ENCODE results near the gene DYNLT5. TPM values are rescaled to one million over a fixed set of nuclear protein-coding genes. Genes with fewer than 3 reads are reported as not detected.
A peak's percentile ranks its signal among the peaks of the same experiment; 100 is the strongest.
"Not testable (repeated sequence)": the region's sequence is repeated elsewhere in the genome, so short reads cannot be mapped to it uniquely, and the experiment has no call there.

DYNLT5 gene
- total RNA-seq, 1 experiment from 2014 or later = not detected

GRCh38 chr1:66732407-66733166 lies 19.7 kb upstream of the DYNLT5 start:
- H3K4me1 ChIP-seq (replicated peaks) = peaks cover 11% of the 10 kb centered on the region; the same call in 1 of the 2 replicates
- DNase-seq (ENCODE audit: low read depth in 1 of 2, low spot score in 2 of 2) = no peak
- H3K27me3 ChIP-seq (replicated peaks) = no peaks in the 10 kb centered on the region
- H3K4me3 ChIP-seq = no peak overlapping the region
- no peak overlapping the region for H3K27ac ChIP-seq
- H3K9me3 ChIP-seq (replicated peaks) = no peaks in the 10 kb centered on the region
- no peaks in the 10 kb centered on the region for H3K36me3 ChIP-seq

DNA sequence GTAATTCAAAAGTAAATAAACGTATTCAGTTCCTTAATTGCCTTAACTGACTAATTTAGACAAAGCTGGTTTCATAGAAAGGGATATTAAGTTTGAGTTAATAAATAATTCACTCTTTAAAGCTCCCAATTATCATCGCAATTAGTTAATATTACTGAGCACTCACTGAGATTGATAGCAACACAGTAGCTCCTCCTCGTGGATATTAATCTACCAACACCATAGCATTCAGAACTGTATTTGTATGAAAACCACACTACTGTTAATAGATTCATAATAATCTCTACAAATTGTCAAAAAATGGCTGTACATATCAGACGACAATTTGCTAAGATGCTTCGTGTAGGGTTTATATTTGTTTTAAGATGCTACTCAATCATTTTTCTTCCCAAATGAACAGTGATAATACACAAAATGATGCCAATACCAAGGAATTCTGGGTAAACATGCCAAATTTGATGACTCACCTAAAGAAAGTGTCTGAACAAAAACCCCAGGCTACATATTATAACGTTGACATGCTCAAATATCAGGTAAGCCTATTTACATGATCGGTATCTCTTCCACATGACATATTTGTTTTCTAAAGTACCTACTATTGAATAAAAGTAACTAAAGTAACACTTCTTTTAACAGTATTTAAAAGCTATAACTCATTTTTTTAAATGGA lies 18.8 kb upstream of the DYNLT5 start:
- H3K27me3 ChIP-seq (replicated peaks) = no peaks in the 10 kb centered on the region
- no peaks in the 10 kb centered on the region for H3K9me3 ChIP-seq (replicated peaks)
- H3K4me3 ChIP-seq = no peak overlapping the region
- no peaks in the 10 kb centered on the region for H3K36me3 ChIP-seq
- no peak overlapping the region for H3K27ac ChIP-seq
- H3K4me1 ChIP-seq (replicated peaks) = peaks cover 11% of the 10 kb centered on the region; the same call in 1 of the 2 replicates
- DNase-seq (ENCODE audit: low read depth in 1 of 2, low spot score in 2 of 2) = no peak

DNA sequence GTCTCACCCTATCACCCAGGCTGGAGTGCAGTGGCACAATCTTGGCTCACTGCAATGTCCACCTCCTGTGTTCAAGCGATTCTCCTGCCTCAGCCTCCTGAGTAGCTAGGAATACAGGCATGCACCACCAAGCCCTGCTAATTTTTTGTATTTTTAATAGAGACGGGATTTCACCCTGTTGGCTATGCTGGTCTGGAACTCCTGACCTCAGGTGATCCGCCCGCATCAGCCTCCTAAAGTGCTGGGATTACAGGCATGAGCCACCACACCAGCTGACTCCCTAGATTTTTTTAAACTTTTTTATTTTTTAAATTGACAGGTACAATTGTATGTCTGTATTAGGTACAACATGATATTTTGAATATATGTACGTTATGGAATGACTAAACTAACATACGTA lies 17.7 kb upstream of the DYNLT5 start:
- not testable (repeated sequence) for H3K36me3 ChIP-seq; H3K27ac ChIP-seq; H3K27me3 ChIP-seq (replicated peaks); H3K4me3 ChIP-seq; DNase-seq (ENCODE audit: low read depth in 1 of 2, low spot score in 2 of 2); H3K9me3 ChIP-seq (replicated peaks)
- H3K4me1 ChIP-seq (replicated peaks) = peaks cover 11% of the 10 kb centered on the region; the same call in 1 of the 2 replicates

DNA sequence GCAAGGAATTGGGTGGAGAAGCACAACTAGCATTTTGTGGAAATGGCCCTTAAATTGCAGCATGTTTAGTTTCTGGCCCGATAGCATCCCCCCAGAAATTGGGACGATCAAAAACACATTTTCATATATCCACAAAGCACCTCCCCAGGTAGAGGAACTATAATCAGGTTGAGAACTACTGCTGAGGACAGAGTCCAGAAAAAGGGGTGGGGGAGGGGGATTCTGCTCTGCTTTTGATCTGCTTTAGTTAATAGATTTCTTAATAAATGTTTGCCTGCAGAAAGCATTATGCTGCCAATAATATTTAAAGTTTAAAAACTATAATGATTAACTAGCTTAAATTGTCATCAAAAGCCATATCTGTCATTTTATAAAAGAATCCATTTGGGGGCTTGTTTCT lies 14.4 kb upstream of the DYNLT5 start:
- Histone ChIP-seq H3K4me3 (no peak overlapping the region), H3K36me3 (no peaks in the 10 kb centered on the region), H3K9me3 (replicated peaks) (no peaks in the 10 kb centered on the region), H3K27me3 (replicated peaks) (no peaks in the 10 kb centered on the region), H3K27ac (no peak overlapping the region), H3K4me1 (replicated peaks) (peaks cover 9% of the 10 kb centered on the region; the same call in 1 of the 2 replicates)
- no peak for DNase-seq (ENCODE audit: low read depth in 1 of 2, low spot score in 2 of 2)

- Histone ChIP-seq H3K27me3 (replicated peaks) (no peaks in the 10 kb centered on the region), H3K36me3 (no peaks in the 10 kb centered on the region), H3K9me3 (replicated peaks) (no peaks in the 10 kb centered on the region), H3K4me3 (no peak overlapping the region), H3K4me1 (replicated peaks) (no peaks in the 10 kb centered on the region), H3K27ac (no peak overlapping the region)
- DNase-seq (ENCODE audit: low read depth in 1 of 2, low spot score in 2 of 2) = no peak
These were observed 12.7 kb upstream of the DYNLT5 start for GRCh38 chr1:66739401-66740157.

DNA sequence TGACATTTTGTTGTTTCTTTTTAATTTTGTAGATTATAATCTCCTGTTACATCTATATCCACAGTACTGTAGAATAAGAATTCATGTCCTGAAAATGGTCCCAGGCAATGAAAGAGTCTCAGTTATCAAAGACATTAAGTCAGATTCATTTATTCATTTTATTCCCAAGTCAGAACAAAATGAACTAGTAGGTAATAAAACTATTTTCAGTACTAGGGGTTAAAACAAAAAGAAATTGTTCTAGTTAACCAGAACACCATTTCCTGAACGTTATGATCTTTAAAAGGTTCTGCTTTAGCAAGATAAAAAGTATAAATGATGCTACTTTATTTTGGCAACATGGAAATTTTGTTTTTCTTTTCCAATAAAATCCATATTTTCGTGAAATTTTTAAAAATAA lies 6.8 kb upstream of the DYNLT5 start:
- Histone ChIP-seq H3K4me1 (replicated peaks) (peaks cover 20% of the 10 kb centered on the region), H3K27me3 (replicated peaks) (no peaks in the 10 kb centered on the region), H3K4me3 (no peak overlapping the region), H3K9me3 (replicated peaks) (no peaks in the 10 kb centered on the region), H3K27ac (no peak overlapping the region), H3K36me3 (no peaks in the 10 kb centered on the region)
- no peak for DNase-seq (ENCODE audit: low read depth in 1 of 2, low spot score in 2 of 2)

DNA sequence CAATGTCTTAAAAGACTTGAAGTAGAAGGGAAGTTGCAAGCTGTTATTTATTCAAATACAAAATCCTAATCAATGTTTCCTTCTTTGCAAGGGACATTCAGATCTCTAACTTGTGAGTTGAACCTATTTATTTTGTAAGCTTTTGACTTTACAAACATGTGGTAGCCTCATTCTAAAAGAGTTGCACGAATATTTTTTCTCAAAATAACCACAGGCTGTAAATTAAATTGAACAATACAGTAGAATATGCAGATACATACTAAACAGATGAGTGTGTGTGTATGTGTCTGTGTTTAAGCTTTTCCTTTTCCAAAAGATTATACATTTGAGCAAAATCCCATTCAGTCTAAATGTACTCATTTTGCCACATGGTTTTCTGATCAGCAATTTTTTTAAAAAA lies 4.8 kb upstream of the DYNLT5 start:
- H3K9me3 ChIP-seq (replicated peaks) = no peaks in the 10 kb centered on the region
- no peaks in the 10 kb centered on the region for H3K36me3 ChIP-seq
- no peaks in the 10 kb centered on the region for H3K27me3 ChIP-seq (replicated peaks)
- no peak overlapping the region for H3K27ac ChIP-seq
- peak in 1 of 2 experiments; percentile 40 for DNase-seq (ENCODE audit: low read depth in 1 of 2, low spot score in 2 of 2)
- H3K4me1 ChIP-seq (replicated peaks) = peaks cover 20% of the 10 kb centered on the region
- no peak overlapping the region for H3K4me3 ChIP-seq

- Histone ChIP-seq H3K27ac (no peak overlapping the region), H3K4me1 (replicated peaks) (peaks cover 20% of the 10 kb centered on the region), H3K36me3 (no peaks in the 10 kb centered on the region), H3K9me3 (replicated peaks) (no peaks in the 10 kb centered on the region), H3K27me3 (replicated peaks) (no peaks in the 10 kb centered on the region), H3K4me3 (no peak overlapping the region)
- no peak for DNase-seq (ENCODE audit: low read depth in 1 of 2, low spot score in 2 of 2)
These were observed 1.7 kb upstream of the DYNLT5 start for GRCh38 chr1:66750577-66750976.

- no peaks in the 10 kb centered on the region for H3K9me3 ChIP-seq (replicated peaks)
- H3K27ac ChIP-seq = no peak overlapping the region
- H3K4me1 ChIP-seq (replicated peaks) = peaks cover 20% of the 10 kb centered on the region
- no peaks in the 10 kb centered on the region for H3K27me3 ChIP-seq (replicated peaks)
- no peaks in the 10 kb centered on the region for H3K36me3 ChIP-seq
- no peak for DNase-seq (ENCODE audit: low read depth in 1 of 2, low spot score in 2 of 2)
- H3K4me3 ChIP-seq = no peak overlapping the region
These were observed 1.1 kb upstream of the DYNLT5 start for GRCh38 chr1:66751160-66751559.

DNA sequence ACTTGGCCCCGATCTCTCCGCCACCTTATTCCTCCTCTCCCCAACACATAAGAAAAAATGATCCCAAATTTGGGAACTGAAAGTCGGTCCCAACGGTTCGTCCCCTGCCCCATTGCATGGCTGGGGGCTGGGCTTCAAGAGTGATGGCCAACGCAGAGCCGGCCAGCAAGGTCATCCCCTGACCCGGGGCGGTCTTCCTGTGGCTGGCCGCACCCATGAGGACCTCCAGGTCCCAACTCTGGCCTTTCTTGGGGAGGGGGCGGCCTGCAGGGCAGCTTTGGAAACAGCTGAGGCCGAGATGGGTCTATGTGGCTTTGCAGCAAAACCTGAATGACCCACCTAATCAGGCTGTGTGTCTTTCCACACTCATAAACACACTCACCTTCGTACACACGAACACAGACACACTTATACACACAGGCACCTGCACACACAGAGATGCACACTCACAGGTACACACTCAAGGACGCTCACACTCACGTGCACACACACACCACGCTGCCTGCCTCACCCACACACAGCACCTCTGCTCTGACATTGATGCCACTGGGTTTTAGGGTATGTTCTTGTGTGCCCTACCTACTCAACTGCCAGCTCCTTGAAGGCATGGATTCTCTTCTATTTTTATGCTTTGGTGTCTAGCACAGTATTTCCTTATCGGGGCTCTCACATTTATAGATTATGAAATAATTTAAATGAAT lies 562 bp downstream of the DYNLT5 start:
- no peak overlapping the region for H3K27ac ChIP-seq
- no peak for DNase-seq (ENCODE audit: low read depth in 1 of 2, low spot score in 2 of 2)

DNA sequence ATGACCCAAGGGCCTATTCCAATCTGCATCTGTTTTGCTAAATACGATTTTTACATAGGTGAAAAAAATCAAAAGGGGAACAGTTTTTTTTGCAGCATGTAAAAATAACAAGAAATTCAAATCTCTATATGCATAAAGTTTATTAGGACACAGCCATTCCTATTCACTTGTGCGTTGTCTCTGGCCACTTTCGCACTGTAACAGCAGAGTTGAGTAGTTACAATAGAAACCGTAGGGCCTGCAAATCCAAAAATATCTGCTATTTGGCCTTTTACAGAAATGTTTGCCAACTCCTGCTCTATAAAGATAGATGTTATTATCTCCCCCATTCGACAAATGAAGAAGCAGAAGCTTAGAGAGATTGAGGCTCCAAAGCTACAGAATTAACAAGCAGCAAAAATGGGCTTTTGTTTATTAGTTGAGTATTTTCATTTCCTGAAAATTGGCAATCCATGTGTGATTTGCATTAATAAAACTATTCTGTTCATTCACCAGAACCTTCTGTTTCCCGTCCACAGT lies 5.5 kb downstream of the DYNLT5 start:
- no peaks in the 10 kb centered on the region for H3K4me1 ChIP-seq (replicated peaks)
- H3K4me3 ChIP-seq = no peak overlapping the region
- no peaks in the 10 kb centered on the region for H3K27me3 ChIP-seq (replicated peaks)
- no peak for DNase-seq (ENCODE audit: low read depth in 1 of 2, low spot score in 2 of 2)
- no peaks in the 10 kb centered on the region for H3K36me3 ChIP-seq
- H3K9me3 ChIP-seq (replicated peaks) = no peaks in the 10 kb centered on the region
- H3K27ac ChIP-seq = no peak overlapping the region

More for the DNA sequence above, 562 bp downstream of the DYNLT5 start:
- Histone ChIP-seq H3K27me3 (replicated peaks) (no peaks in the 10 kb centered on the region), H3K36me3 (no peaks in the 10 kb centered on the region), H3K4me3 (no peak overlapping the region), H3K9me3 (replicated peaks) (no peaks in the 10 kb centered on the region), H3K4me1 (replicated peaks) (peaks cover 7% of the 10 kb centered on the region)

GRCh38 chr1:66758241-66758755 lies 6.0 kb downstream of the DYNLT5 start:
- Histone ChIP-seq H3K9me3 (replicated peaks) (no peaks in the 10 kb centered on the region), H3K4me1 (replicated peaks) (no peaks in the 10 kb centered on the region), H3K36me3 (no peaks in the 10 kb centered on the region), H3K27ac (no peak overlapping the region), H3K4me3 (no peak overlapping the region), H3K27me3 (replicated peaks) (no peaks in the 10 kb centered on the region)
- DNase-seq (ENCODE audit: low read depth in 1 of 2, low spot score in 2 of 2) = no peak

- Histone ChIP-seq H3K27ac (no peak overlapping the region), H3K27me3 (replicated peaks) (no peaks in the 10 kb centered on the region), H3K36me3 (no peaks in the 10 kb centered on the region), H3K4me1 (replicated peaks) (no peaks in the 10 kb centered on the region), H3K4me3 (no peak overlapping the region), H3K9me3 (replicated peaks) (no peaks in the 10 kb centered on the region)
- no peak for DNase-seq (ENCODE audit: low read depth in 1 of 2, low spot score in 2 of 2)
These were observed 8.2 kb downstream of the DYNLT5 start for GRCh38 chr1:66760506-66760905.
